H7 (cell line): ENCODE results near the gene PDE1A. TPM values are rescaled to one million over a fixed set of nuclear protein-coding genes. Genes with fewer than 3 reads are reported as not detected.

Experiments
- DNase-seq: peaks from one replicate; pipeline ENCODE4 v3.0.0; 2012
- H3K27me3 ChIP-seq: 2 replicates; pipeline ENCODE4 v1.6.0; 2011; ENCODE audit warnings: mild to moderate bottlenecking, low read length; ENCODE audit not compliant: control insufficient read depth, insufficient read depth
- H3K36me3 ChIP-seq: replicated peaks from 2 replicates; pipeline ENCODE4 v1.5.1; 2011; ENCODE audit warnings: low read length; ENCODE audit not compliant: control insufficient read depth, insufficient read depth
- H3K4me3 ChIP-seq: 2 replicates; pipeline ENCODE4 v1.5.1; 2011; ENCODE audit warnings: low read depth, mild to moderate bottlenecking, control low read depth, low read length, moderate library complexity; ENCODE audit not compliant: insufficient read depth
- total RNA-seq: library from RNA; depleted of rRNA; stranded (reverse); fragments of >200 nt; shearing (Covaris generic); gene quantifications from 2 replicates; pipeline ENCODE4 v1.2.3, GENCODE V29; 2014

The PDE1A gene
- total RNA-seq, 1 experiment from 2014 or later: 0.10 TPM

DNA sequence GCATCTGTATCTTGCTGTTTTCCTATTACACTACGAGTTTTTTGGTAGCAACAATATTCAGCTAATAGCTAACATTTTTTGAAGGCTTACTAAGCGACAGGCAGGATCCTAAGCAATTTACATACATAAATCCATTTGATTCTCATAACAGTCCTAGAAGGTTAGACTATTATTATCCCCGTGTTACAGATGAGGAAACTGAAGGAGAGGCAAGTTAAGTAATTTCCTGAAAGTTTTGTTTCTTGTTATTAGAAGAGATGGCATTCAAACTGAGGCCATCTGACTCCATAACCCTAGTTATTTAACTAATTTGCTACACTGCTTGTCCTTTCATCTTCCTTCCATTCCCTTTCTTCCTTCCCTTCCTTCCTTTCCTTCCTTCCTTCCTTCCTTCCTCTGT, 68.2 kb downstream of the PDE1A start:
- no peak for DNase-seq
- Histone ChIP-seq H3K4me3 (no peak overlapping the region), H3K36me3 (no peaks in the 10 kb centered on the region), H3K27me3 (no peaks in the 10 kb centered on the region)

DNA sequence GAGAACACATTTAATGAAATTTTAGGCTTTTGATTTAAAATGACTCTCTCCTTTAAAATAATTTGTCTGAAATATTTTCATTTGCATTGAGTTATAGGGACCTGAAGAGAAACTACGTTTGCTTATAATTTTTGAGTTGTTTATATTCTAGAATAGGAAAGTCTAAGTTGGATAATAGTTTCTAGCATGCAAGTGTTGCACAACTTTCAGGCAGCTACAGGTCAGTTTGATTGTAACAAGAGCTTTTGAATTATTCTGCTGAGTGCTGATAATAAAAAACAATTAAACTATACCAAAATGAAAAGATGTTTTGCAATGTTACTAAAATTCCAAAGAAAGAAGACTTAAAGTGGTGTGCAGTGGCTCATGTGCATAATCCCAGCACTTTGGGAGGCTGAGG, 71.0 kb downstream of the PDE1A start:
- DNase-seq: no peak
- no peaks in the 10 kb centered on the region for H3K27me3 ChIP-seq
- H3K4me3 ChIP-seq: no peak overlapping the region
- H3K36me3 ChIP-seq: no peaks in the 10 kb centered on the region

DNA sequence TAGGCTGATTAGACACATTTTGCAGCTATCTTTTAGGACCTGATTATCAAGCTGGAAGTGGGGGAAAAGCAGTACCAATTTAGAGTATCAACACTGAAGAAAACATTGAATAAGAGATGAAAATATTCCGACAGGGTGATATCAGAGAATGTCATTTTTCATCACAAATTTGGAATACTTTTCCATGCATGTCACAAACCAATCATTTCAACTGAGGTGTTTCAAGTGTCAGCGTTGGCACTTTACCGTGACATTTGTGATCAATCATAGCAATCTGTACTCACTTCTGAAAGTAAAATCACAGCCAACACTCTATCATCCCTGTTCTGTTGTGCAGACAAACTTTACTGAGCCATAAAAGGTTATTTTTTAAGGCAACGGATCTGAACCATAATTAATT, 75.4 kb downstream of the PDE1A start:
- no peaks in the 10 kb centered on the region for H3K36me3 ChIP-seq
- no peak for DNase-seq
- H3K27me3 ChIP-seq: no peaks in the 10 kb centered on the region

DNA sequence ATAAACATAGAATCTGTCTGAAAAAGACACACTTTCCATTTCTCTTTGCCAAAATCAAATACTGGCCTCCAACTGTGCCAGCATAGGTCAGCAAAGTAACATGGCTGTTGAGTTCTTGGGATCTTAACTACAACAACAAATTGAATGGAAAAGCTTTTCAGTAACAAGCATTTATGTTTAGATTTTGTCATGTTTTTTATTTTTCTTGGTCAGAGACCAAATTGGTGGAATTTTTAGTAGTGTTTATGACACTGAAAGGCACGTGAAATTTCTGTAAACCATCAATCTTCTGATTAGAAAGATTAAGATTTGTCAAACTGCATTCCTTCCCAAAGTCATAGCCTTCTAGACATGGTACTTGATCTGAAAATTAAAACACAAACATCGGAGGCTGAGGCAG, 77.6 kb downstream of the PDE1A start:
- Histone ChIP-seq H3K27me3 (no peaks in the 10 kb centered on the region), H3K4me3 (no peak overlapping the region), H3K36me3 (no peaks in the 10 kb centered on the region)
- DNase-seq: no peak

More for the DNA sequence above, 75.4 kb downstream of the PDE1A start:
- H3K4me3 ChIP-seq: no peak overlapping the region

DNA sequence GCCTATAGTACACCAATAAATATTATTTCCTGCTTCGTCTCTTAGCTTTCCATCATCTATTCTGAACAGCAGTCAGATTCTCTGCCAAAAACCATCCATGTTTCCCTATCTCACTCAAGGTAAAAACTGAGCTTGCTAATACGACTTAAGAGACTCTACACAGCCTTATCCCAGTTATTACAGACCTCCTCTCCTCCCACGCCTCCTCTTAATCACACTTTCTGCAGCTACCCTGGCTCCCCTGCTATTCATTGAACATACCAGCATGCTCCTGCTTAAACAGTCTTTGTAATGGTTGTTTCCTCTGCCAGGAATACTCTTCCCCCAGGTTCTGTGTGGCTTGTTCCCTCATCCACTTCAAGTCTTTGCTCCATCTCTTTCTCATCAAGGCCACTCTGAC, 81.5 kb downstream of the PDE1A start:
- Histone ChIP-seq H3K4me3 (no peak overlapping the region), H3K36me3 (no peaks in the 10 kb centered on the region), H3K27me3 (no peaks in the 10 kb centered on the region)
- DNase-seq: no peak

DNA sequence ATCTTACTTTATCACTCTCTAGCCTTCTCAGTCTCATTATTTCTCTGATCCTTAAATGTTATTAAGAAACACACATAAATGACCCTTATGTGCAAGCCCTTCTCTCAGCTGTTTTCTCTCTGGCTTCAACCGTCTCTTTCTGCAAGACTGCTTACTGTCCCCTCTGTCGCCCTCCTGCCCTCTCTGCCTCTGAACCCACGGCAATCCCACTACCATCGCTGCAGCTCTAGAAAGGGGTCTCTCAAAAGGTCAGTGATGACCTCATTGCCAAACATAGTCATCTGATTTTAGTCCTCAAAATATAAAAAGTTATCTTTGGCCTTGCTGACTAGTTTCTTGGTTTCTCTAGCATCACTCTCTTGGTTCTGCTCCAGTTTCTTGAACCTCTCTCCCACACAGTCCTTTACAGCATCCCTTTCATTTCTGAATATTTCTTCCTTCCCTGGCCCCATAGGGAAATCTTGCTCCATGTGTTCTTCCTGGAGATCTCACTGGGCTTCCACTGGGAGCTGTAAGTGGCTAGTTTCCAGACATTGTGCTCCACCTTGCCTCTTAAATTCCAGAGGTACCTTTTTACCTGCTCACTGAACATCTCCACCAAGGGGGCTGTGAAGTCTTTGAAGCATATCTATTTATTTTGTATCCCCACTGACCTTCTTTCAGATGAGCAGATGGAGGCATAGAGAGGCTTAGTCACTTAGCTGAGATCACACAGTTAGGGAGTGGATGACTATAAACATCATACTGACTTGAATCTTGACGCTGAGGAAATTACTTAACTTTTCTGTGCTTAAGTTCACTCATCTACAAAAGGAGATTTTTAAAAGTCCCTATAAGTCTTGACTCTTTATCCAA, 96.2 kb downstream of the PDE1A start:
- Histone ChIP-seq H3K4me3 (no peak overlapping the region), H3K27me3 (no peaks in the 10 kb centered on the region), H3K36me3 (no peaks in the 10 kb centered on the region)
- DNase-seq: no peak

DNA sequence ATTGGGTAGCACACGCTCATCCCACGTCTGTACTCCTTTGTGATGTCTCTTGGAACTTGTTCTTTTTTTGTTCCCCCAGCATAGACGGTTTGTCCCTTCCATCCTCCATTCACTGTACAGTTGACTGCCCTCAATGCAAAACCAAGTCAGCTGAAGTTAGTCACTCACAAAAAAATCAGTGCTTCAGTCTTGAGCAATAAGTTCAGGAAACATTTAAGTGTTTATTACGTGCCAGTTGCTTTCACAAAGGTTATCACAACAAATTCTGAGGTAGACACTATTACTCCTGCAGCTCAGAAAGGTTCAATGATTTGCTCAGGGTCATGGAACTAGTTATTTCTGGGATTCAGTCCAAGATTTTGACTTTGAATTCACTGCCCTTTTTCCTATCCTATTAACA, 102.2 kb downstream of the PDE1A start:
- DNase-seq: no peak
- Histone ChIP-seq H3K36me3 (no peaks in the 10 kb centered on the region), H3K4me3 (no peak overlapping the region), H3K27me3 (no peaks in the 10 kb centered on the region)

DNA sequence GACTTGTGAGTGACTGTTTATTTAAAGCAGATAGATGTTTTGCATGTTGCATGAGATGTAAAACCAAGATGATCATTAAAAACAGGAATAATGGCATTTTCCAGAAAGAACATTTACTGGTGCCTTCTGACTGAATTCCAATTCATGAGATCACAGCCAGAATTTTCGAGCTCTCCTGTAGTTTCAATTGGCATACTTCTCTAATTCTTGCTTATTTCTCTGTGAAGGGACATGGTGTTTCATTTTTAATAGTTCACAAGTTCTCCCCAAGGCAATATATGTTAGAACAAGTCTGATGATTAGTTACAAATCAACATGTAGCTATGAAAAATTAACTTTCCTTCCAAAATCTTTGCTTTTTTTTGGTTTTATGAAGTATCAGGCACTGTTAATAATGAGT, 105.7 kb downstream of the PDE1A start:
- no peak for DNase-seq
- Histone ChIP-seq H3K27me3 (no peaks in the 10 kb centered on the region), H3K4me3 (no peak overlapping the region), H3K36me3 (no peaks in the 10 kb centered on the region)

DNA sequence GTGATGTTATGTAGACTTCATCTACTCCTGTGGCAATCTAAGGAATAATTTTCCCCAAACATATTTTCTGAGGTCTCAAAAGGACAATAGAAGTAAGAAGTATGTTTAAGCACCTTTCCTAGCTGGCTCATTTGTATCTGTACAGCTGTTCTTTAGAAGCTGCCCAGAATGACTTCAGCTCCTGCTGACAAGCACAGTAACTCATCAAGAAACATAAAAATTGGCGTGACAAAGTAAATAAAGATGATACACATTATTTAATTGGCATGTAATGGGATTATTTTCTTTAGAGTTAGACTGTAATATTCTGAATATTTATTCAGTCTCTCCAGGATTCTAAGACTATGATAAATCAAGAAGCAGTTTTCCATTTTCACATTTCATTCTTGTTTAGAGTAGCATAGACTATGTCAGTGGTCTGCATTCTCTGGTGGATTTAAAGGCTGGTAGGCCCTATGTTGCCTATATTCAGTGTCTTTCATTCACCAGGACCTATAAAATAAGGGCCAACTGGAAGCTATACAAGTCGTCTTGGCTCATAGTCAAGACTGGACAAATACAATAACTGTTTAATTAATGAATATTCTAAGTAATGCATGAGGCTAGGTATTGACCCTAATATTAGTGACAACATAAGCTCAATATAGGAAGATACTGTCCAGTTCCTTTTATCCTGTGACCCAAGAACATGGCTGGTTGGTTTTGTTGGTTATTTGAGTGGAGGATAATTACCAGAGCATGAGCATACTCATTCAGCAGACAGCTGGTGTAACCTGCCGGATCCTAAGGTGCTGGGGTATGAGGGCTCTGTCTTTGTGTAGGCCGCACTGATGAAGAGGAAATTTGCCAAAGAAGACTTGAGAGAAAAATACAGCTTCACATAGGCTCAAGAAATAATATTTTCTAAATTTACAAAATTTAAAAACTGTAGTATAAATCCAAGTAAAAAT, 107.0 kb downstream of the PDE1A start:
- Histone ChIP-seq H3K4me3 (no peak overlapping the region), H3K36me3 (no peaks in the 10 kb centered on the region), H3K27me3 (no peaks in the 10 kb centered on the region)
- DNase-seq: no peak

DNA sequence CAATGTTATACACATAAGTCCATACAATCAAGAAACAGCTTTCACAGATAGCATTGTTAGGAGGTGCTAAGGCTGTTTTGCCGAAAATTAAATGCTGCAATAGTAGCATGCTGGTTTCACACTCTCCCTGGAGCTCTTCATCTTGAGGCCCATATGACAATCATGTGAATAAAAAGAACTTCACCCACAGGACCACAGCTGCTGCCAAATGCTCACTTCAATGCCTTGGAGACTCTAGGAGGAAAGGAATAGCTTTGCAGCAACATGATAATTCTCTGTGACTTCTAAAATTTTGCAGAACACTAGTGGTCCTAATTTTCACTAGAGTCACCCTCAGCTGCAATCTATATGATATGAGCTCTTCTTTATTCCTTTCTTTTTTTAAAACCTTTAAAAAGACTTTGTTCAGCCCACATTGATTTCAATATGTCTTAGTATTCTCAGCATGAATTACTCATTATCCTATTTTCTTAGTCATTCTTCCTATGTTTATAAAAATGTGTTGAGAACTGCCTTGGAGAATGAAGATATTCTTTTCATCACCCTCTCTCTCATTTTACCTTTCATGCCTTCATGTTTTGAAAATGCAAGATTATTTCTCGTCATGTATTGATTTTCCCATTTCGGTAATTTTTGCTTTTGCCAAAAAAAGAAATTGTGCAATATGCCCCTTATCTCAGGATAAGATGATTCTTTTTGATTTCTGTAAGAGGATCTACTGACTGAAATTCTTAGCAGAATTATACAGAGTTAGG, 108.2 kb downstream of the PDE1A start:
- DNase-seq: no peak
- H3K27me3 ChIP-seq: no peaks in the 10 kb centered on the region
- no peak overlapping the region for H3K4me3 ChIP-seq
- H3K36me3 ChIP-seq: no peaks in the 10 kb centered on the region

DNA sequence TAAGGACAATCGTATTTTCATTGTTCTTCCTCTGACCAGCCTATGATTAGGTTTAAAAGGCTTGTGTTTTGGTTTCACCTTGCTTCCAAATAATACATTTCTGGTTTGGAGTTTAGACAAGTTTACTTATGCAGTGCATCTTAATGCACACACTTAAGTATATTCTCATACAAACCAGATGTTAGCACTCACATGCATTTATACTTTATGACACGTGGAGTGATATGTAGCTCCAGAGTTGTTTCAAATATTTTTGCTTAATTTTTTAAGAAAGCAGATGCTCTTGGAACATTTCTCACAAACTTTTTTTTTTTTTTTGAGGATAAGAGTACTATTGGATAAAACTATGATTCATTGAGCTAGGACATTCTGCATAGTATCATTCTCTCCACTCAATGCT, 109.9 kb downstream of the PDE1A start:
- DNase-seq: no peak
- H3K27me3 ChIP-seq: no peaks in the 10 kb centered on the region
- H3K36me3 ChIP-seq: no peaks in the 10 kb centered on the region

DNA sequence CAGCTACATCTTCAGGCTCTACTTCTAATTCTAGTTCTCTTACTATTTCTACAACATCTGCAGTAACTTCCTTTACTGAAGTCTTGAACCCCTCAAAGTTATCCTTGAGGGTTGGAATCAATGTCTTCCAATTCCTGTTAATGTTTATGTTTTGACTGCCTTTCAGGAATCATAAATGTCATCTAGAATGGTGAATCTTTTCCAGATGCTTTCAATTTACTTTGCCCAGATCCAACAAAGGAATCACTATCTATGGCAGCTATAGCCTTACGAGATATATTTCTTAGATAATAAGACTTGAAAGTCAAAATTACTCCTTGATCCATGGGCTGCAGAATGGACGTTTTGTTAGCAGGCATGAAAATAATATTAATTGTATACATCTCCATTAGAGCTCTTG, 123.9 kb downstream of the PDE1A start:
- Histone ChIP-seq H3K27me3 (no peaks in the 10 kb centered on the region), H3K4me3 (no peak overlapping the region), H3K36me3 (no peaks in the 10 kb centered on the region)
- DNase-seq: no peak

More for the DNA sequence above, 109.9 kb downstream of the PDE1A start:
- H3K4me3 ChIP-seq: no peak overlapping the region

DNA sequence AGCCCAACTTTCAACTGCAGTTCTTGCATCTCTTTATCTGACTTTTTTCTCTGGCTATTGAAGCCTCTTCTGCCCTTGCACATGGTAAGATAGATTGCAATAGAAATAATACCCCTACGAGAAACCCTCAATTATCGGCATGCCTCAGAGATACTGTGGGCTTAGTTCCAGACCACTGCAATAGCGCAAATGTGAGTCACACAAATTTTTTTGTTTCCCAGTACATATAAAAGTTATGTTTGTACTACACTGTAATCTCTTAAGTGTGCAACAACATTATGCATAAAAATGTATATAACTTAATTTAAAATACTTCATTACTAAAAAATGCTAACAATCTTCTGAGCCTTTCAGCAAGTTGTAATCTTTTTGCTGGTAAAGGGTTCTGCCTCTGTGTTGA, 124.7 kb downstream of the PDE1A start:
- DNase-seq: no peak
- Histone ChIP-seq H3K4me3 (no peak overlapping the region), H3K27me3 (no peaks in the 10 kb centered on the region), H3K36me3 (no peaks in the 10 kb centered on the region)

DNA sequence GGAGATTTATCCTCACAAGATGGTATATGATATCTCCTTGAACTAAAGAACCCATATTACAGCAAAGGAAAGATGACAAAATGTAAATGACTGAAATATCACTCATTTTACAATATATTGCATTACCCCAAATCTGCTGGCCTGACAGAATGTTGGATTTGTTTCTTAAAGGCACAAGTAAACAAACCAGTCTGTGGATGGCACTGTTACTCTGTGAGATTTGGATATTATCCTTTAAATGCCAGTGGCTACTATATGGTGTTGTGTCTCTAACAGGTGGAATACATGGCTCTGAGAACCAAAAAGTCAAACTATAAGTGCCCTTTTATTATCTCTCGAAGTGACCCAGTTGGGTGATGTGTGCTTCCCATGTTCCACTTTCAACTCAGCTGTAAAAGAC, 125.7 kb downstream of the PDE1A start:
- Histone ChIP-seq H3K36me3 (no peaks in the 10 kb centered on the region), H3K27me3 (no peaks in the 10 kb centered on the region), H3K4me3 (no peak overlapping the region)
- no peak for DNase-seq
